ENCODE measurements around the gene EMC1.

DNA sequence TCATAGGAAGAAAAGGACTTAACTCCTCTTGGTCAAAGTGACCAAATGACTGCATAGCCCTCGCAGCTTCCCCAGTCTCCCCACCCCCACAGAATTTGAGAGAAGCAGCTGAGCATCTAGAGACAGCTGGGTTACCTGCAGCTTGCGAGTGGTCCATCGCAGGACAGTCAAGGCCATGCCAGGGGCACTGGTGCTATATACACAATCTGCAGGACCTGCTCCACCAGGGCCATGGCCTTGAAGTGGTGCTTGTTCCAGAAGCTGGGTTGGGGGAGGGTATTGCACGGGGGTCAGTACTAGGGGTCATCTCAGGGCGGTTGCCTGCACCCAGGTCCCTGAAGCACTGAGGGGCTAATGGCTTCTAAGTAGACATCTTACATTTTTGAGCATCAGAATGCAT lies 10.7 kb upstream of the EMC1 start:
- TF ChIP-seq CTCF (IDR thresholded peaks at IDR 0.05; ENCODE audit: low read depth, low read length, poor library complexity, severe bottlenecking) = no peak
- no peak for TF ChIP-seq EZH2phosphoT487 (IDR thresholded peaks at IDR 0.05; ENCODE audit: borderline replicate concordance, low read length)

Measured in DOHH2 (cell line).